ENCODE results near the gene ACBD3.

The ACBD3 gene

GRCh38 chr1:226201029-226201593 lies 14.6 kb upstream of the ACBD3 start:
- DNase-seq: no peak

DNA sequence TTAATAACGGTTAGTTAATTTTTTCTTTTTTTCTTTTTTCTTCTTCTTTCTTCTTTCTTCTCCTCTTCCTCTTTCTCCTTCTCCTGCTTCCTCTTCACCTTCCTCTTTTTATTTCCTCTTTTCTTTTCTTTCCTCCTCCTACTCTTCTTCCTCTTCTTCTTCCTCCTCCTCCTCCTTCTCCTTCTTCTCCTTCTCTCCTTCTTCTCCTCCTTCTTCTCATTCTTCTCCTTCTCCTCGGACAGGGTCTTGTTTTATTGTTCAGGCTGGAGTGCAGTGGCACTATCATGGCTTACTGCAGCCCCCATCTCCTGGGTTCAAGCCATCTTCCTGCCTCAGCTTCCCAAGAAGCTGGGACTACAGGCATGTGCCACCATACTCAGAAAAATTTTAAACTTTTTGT lies 13.4 kb upstream of the ACBD3 start:
- no peak for DNase-seq

- no peak for DNase-seq
Measured at GRCh38 chr1:226195144-226195543, 8.6 kb upstream of the ACBD3 start.

DNA sequence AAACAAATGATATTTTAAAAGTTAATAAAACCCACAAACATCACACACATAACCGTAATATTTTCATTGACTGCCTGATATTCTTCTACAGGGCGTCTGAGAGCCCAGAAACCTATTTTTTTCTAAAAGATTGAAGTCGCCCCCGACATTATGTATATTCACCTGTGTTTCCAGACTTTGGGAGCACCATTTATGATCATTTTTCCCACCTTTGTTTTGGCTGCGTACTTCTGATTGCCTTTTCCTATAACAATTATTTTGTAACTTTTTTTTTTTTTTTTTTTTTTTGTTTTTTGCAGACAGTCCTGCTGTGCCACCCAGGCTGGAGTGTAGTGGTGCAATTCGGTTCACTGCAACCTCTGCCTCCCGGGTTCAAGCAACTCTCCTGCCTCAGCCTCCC lies 839 bp upstream of the ACBD3 start:
- DNase-seq: no peak

DNA sequence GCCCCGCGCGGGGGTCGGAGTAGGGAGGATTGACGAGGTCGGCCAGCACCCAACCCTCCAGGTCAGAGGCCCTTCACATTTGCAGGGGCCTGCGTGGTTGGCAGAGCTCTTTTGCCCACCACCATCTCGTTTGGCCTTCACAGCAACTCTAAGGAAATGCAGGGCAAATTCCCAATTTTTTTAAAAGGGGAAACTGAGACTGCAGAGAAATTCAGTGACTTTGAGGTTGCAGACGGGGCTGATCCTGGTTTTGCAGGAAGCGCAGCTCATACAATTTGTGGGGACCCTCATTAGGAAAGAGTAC lies 430 bp upstream of the ACBD3 start:
- DNase-seq: no peak

DNA sequence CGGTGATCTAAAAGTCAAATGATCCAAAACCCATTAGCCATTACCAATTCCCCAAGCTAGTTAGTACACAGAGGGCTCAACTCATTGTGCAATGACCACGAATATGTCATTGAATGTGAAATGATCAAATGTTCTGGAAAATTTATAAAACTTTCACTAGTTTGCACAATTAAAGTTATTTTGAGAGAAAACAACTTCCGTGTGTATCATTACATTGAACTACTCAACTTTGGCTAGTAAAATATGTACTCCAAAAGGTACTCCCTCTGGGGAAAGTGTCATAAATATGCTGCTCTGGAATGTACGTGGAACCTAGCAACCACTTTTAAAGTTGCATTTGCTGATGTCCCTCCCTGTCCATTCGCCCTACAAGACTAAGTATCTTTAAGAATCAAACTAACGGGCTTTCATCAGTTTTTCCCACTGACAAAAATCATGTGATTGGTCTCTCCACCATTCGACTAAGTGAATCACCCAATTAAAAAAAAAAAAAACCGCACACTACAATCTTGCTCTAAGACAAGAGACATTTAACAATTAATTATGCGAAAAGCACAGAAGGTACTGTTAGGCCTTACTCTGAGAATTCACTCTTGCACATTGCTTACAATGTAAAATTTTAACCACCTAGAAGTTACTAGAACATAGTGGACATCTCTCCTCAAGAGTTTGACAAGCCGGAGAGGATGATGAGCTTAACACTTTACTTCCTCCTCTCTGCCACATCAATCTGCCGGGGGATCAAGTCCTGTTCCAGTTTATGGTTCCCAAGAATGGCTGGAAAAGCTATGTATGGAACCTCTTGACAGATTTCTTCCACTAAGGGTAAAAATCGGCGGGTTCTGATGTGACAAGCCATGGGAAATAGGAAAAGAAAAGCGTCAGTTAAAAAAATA lies 1.2 kb downstream of the ACBD3 start:
- DNase-seq: no peak

- no peak for DNase-seq
Measured at GRCh38 chr1:226181996-226182714, 4.4 kb downstream of the ACBD3 start.

DNA sequence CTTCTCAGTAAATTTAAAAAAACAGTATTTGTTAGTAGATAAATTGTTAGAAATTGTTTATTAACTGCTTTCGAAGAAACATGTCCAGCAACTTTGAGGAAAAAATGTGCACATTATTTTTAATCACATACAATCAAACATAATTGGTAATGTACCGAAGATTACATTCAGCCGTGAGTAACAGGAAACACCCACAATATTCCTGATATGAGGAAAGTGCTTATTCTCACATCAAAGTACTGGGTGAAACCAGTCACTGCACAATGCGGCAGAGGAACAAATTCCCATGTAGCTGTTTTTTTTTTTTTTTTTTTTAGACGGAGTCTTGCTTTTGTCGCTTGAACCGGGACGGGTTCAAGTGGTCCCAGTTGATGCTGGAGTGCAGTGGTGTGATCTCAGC lies 9.7 kb downstream of the ACBD3 start:
- DNase-seq: no peak

DNA sequence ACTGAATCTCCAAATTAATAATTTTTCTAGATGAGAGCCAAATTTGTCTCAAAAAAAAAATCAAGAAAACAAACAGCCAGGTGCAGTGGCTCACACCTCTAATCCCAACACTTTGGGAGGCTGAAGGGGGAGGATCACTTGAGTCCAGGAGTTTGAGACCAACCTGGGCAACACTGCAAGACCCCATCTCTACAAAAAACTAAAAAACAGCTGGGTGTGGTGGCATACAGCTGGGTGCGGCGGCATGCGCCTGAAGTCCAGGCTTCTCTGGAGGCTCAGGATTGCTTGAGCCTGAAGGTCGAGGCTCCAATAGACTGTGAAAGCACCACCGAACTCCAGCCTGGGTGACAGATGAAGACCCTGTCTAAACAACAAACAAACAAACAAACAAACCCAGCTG lies 14.0 kb downstream of the ACBD3 start:
- DNase-seq: no peak

DNA sequence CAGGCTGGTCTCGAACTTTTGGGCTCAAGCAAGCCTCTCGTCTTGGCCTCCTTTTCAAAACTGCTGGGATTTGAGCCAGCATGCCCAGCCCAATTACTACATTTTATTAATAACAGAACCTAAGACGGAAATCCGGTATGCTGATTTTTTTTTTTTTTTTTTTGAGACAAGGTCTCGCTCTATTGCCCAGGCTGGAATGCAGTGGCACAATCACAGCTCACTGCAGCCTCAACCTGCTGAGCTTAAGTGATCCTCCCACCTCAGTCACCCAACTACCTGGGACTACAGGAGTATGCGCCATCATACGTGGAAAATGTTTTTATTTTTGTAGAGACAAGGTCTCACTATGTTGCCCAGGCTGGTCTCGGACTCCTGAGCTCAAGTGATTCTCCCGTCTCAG lies 20.2 kb downstream of the ACBD3 start:
- no peak for DNase-seq

DNA sequence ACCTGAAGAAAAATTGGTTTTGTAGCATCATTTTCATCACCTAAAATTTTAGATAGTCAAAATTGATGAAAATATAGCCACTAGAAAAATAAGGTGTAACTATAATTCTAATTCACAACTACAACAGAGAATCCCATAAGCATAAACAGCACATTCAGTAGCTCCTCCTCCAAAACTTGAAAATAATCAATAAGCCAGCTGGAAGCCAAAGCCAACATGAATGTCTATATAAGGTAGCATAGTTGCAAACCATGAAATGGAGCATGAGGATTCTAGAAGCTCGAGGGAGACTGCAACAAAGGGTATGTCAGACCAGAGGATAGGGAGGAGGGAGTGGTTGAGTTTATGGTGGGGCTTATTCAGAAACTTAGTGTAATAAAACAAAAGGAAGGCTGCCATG lies 22.4 kb downstream of the ACBD3 start:
- DNase-seq: no peak

DNA sequence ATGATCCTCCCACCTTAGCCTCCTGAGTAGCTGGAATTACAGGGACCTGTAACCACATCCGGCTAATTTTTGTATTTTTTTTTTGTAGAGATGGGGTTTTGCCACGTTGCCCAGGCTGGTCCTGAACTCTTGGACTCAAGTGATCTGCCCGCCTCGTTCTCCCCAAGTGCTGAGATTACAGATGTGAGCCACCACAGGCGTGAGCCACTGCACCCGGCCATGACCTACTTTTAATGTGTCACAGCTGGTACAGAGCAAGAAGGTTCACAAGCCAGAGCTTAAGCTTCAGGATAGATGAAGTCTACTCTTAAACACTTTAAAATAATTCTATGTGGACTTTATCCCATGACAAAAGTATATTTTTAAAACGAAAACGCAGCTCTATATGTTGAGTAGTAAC lies 23.6 kb downstream of the ACBD3 start:
- no peak for DNase-seq

DNA sequence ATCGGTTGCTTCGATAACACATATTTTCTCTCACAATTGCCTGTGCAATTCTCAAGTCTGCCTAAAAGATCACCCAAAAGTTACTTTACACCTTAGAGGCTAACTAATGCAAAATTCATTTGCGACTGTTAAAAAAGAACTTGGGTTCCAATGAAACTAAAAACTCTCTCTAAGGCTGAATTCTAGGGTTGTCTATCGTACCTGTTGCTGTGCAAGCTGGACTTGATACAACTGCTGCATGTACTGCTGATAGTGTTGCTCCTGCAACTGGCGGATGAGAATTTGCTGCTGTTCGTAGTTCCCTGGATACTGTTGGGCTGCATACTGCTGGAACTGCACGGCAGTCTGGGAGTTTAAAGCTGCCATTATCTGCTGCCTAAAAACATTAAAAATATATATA lies 27.6 kb downstream of the ACBD3 start:
- no peak for DNase-seq

GRCh38 chr1:226158457-226158856 lies 28.1 kb downstream of the ACBD3 start:
- DNase-seq: no peak

DNA sequence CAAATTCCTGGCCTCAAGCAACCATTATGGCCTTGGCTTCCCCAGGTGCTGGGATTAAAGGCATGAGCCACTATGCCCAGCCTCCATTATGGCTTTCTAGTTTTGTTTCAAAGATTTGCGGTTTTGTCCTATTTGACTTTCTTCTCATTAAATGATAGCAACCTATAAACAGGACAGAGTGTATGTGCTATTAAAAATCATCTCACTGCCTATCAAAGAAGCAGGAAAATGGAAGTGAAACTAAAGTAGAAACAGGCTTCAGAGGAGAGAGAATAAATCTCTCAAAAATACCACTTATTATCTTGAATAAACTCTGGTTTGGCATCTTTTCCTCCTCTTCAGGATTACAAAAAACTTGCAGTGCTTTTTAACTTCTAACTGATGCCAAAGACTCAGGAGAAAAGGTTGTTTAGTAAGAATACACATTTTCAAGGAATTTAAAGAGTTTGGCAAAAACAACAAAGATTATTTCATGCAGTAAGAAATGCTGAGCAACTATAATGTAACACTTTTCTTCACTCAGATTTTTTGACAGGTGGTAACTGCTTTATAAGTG lies 28.7 kb downstream of the ACBD3 start:
- DNase-seq: no peak

DNA sequence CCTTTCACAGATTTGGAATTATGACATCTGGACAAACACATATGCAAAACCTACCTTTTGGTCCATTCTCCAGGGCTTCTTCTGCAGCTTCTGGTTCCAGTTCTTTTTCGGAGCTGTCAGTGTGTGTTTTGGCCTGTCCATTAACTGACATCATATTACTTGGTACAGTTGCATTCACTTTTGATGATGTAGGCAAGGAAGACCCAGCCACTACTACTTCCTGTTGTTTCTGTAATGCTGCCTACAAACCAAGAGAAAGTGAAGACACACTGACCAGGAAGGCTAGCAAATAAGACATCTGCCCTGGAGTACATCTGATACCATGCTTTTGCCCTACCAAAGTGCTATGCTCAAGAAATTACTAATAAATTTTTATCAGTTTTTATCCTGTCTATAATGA lies 31.9 kb downstream of the ACBD3 start:
- no peak for DNase-seq

DNA sequence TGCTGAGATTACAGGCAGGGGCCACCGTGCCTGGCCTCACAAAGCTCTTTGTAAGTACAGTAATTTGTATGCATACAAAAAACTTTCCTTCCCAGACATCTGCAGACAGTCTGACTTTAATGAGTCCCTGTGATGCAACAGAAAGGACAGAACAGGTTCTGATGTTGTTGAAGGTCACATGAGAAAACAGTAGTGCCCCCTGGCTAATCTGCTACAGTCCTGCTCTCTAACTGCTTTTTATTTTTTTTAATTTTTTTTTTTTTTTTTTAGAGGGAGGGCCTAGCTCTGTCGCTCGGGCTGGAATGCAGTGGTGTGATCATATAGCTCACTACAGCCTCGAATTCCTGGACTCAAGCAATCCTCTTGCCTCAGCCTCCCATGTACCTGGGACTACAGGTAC lies 36.7 kb downstream of the ACBD3 start:
- no peak for DNase-seq

GRCh38 chr1:226148121-226148648 lies 38.4 kb downstream of the ACBD3 start:
- DNase-seq: no peak

DNA sequence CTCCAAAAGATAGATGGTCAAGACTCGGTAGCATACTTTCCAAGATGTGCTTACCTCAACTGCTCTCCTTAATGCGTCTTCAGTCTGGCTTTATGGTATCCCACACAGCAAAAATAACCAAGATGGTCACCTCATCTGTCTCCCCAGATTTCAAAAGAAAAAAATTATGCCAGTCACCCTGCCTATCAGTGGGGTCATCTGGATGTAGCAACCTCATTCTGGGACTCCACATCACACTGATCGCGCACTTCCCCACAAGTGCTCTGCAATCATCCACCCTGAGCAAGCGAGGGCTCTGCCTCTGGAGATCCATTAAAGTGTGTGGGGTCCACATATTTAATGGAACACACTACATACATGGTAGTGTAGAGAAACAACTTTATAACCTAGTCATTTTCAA lies 42.5 kb downstream of the ACBD3 start:
- no peak for DNase-seq

GRCh38 chr1:226135709-226136108 lies 50.8 kb downstream of the ACBD3 start:
- no peak for DNase-seq

GRCh38 chr1:226135059-226135651 lies 51.4 kb downstream of the ACBD3 start:
- no peak for DNase-seq

- DNase-seq: no peak
Measured at GRCh38 chr1:226134170-226135058, 52.1 kb downstream of the ACBD3 start.
